Measurements from ENCODE around the gene DTX1.

- TF ChIP-seq, protein P1, sequence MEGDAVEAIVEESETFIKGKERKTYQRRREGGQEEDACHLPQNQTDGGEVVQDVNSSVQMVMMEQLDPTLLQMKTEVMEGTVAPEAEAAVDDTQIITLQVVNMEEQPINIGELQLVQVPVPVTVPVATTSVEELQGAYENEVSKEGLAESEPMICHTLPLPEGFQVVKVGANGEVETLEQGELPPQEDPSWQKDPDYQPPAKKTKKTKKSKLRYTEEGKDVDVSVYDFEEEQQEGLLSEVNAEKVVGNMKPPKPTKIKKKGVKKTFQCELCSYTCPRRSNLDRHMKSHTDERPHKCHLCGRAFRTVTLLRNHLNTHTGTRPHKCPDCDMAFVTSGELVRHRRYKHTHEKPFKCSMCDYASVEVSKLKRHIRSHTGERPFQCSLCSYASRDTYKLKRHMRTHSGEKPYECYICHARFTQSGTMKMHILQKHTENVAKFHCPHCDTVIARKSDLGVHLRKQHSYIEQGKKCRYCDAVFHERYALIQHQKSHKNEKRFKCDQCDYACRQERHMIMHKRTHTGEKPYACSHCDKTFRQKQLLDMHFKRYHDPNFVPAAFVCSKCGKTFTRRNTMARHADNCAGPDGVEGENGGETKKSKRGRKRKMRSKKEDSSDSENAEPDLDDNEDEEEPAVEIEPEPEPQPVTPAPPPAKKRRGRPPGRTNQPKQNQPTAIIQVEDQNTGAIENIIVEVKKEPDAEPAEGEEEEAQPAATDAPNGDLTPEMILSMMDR (IDR thresholded peaks at IDR 0.05), result no peak
- no peak for TF ChIP-seq POLR2A (IDR thresholded peaks at IDR 0.05)
These were observed 7.1 kb downstream of the DTX1 start for GRCh38 chr12:113063396-113064350.
